ENCODE data around the gene TENM4.

Gene TENM4

DNA sequence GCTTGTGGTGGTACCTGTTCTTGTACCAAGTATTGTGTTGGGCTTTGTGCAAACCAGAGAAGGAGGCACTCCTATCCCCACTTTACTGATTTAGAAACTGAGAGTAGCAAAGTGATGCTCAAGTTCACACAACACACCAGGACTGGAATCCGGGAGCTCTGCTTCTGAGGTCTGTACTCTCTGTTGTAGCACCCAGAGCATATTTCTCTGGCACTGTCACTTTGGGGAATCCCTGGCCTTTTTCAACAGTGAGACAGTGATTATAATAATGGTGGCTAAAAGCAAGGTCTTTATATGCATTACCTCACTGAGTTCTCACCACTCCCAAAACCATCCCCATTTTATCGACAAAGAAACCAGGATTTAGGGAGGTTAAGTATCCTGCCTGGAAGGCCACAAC lies 362.4 kb downstream of the TENM4 start:
- TF ChIP-seq, protein P1, sequence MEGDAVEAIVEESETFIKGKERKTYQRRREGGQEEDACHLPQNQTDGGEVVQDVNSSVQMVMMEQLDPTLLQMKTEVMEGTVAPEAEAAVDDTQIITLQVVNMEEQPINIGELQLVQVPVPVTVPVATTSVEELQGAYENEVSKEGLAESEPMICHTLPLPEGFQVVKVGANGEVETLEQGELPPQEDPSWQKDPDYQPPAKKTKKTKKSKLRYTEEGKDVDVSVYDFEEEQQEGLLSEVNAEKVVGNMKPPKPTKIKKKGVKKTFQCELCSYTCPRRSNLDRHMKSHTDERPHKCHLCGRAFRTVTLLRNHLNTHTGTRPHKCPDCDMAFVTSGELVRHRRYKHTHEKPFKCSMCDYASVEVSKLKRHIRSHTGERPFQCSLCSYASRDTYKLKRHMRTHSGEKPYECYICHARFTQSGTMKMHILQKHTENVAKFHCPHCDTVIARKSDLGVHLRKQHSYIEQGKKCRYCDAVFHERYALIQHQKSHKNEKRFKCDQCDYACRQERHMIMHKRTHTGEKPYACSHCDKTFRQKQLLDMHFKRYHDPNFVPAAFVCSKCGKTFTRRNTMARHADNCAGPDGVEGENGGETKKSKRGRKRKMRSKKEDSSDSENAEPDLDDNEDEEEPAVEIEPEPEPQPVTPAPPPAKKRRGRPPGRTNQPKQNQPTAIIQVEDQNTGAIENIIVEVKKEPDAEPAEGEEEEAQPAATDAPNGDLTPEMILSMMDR (IDR thresholded peaks at IDR 0.05), result no peak
- no peak overlapping the region for H3K4me3 Mint-ChIP-seq
- H3K27me3 Mint-ChIP-seq (ENCODE audit: low read depth, poor library complexity), result peaks cover 4% of the 10 kb centered on the region
- peaks cover 81% of the 10 kb centered on the region for H3K4me1 Mint-ChIP-seq
- H3K9me3 Mint-ChIP-seq, result peaks cover 14% of the 10 kb centered on the region
- no peak for DNase-seq
- peaks cover 19% of the 10 kb centered on the region for H3K36me3 Mint-ChIP-seq (ENCODE audit: low read depth)
- peak overlapping the region; percentile 68 for H3K27ac Mint-ChIP-seq

DNA sequence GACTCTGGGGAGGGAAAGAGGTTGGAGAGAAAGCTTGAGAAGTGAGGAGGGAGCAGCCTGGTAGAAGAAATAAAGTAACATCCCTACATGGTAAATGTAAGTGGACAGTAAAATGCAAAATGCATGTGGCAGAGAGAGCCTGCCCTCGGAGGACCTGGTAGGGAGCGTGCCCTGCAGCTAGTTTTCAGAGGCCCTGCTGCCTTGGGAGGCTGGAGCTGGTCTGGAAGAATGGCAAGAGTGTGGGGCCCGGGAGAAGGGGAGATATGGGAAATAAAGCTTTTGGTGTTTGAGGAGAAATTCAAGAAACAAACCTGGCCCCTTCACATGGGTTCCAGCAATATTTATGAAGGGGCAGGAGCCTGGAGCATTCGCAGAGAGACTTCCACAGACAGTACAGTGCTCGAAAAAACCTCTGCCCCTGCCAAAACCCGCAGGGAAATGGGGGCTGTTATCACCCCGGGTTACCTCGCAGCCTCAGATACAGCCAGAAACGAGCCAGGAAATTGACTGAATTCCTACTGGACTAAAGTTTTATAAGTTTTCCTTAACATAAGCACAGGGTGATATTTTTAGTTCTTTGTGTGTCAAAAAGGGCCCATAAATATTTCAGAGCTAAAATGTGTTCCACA lies 363.0 kb downstream of the TENM4 start:
- TF ChIP-seq, protein P1 (IDR thresholded peaks at IDR 0.05), result no peak
- H3K27me3 Mint-ChIP-seq (ENCODE audit: low read depth, poor library complexity), result peaks cover 4% of the 10 kb centered on the region
- no peak overlapping the region for H3K4me3 Mint-ChIP-seq
- DNase-seq, result no peak
- H3K27ac Mint-ChIP-seq, result peak overlapping the region; percentile 68
- H3K4me1 Mint-ChIP-seq, result peaks cover 80% of the 10 kb centered on the region
- H3K9me3 Mint-ChIP-seq, result peaks cover 14% of the 10 kb centered on the region
- H3K36me3 Mint-ChIP-seq (ENCODE audit: low read depth), result peaks cover 19% of the 10 kb centered on the region

DNA sequence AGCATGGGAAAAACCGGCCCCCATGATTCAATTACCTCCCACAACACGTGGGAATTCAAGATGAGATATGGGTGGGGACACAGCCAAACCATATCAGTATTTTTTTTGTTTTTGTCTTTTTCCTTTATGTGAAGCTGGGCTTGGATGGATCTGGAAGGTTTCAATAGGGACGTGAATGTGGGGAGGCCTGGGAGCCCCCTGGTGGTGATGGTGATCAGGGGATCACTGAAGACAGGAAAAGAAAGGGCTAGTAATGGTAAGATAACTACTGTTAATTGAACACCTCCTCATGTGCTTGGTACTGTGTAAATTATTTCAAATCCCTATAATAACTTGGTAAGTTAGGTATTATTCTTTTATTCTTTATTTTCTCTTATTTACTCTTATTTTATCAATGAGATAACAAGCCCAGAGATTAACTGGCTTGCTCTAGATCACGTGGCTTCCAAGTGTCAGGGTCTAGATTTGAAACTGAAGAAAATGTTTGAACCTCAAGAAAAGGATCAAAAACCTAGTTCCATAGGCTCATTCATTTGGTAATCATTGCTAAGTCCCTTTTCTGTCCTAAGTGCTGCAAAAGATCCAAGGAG lies 364.2 kb downstream of the TENM4 start:
- peaks cover 4% of the 10 kb centered on the region for H3K27me3 Mint-ChIP-seq (ENCODE audit: low read depth, poor library complexity)
- peaks cover 14% of the 10 kb centered on the region for H3K9me3 Mint-ChIP-seq
- H3K27ac Mint-ChIP-seq, result no peak overlapping the region
- peaks cover 19% of the 10 kb centered on the region for H3K36me3 Mint-ChIP-seq (ENCODE audit: low read depth)
- peaks cover 72% of the 10 kb centered on the region for H3K4me1 Mint-ChIP-seq
- no peak for DNase-seq
- H3K4me3 Mint-ChIP-seq, result no peak overlapping the region
- TF ChIP-seq, protein P1 (IDR thresholded peaks at IDR 0.05), result peak; percentile 35

DNA sequence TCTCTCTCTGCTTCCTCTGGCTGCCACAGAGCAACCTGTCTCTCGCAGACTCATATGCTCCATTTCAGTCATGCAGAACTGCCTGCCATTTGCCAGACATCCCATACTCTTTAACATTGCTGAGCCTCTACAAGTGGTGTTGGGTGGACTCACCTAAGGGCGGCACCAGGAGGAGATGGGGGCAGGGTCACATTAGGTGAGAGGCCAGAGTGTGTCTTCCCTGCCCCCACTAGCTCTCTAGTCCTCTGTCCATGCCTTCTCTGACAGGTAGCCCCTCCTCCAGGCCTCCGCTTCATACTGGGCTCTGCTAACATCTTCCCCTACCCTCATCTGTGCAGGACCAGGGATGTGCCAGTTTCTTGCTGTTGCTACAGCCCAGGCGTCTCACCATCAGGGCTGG lies 366.3 kb downstream of the TENM4 start:
- H3K4me3 Mint-ChIP-seq, result no peak overlapping the region
- peaks cover 60% of the 10 kb centered on the region for H3K4me1 Mint-ChIP-seq
- TF ChIP-seq, protein P1 (IDR thresholded peaks at IDR 0.05), result no peak
- no peak for DNase-seq
- H3K9me3 Mint-ChIP-seq, result peaks cover 14% of the 10 kb centered on the region
- H3K27me3 Mint-ChIP-seq (ENCODE audit: low read depth, poor library complexity), result peaks cover 4% of the 10 kb centered on the region
- peaks cover 19% of the 10 kb centered on the region for H3K36me3 Mint-ChIP-seq (ENCODE audit: low read depth)
- peak overlapping the region; percentile 85 for H3K27ac Mint-ChIP-seq

DNA sequence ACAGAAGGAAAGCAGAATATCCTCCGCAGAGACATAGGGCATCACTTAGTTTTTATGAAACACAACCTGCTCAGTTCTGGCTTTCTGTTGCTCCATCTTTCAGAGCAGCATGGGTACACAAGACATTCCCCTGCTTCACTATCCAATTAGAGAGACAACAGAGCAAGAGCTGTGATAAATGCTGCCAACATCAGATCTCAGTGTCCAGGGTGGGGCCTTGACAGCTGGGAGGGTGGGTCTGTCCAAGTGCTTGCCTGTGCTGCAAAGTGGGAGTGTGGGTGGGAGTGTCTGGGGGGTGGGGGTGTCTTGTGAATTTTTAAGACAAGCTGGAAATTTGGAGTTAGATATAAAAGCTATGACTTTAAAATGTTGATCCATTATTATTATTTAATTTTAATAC lies 369.6 kb downstream of the TENM4 start:
- Mint-ChIP-seq H3K36me3 (ENCODE audit: low read depth) (peaks cover 20% of the 10 kb centered on the region), H3K27me3 (ENCODE audit: low read depth, poor library complexity) (peaks cover 4% of the 10 kb centered on the region), H3K4me3 (no peak overlapping the region), H3K27ac (no peak overlapping the region), H3K4me1 (peaks cover 66% of the 10 kb centered on the region), H3K9me3 (peaks cover 6% of the 10 kb centered on the region)
- TF ChIP-seq, protein P1 (IDR thresholded peaks at IDR 0.05), result no peak
- no peak for DNase-seq

DNA sequence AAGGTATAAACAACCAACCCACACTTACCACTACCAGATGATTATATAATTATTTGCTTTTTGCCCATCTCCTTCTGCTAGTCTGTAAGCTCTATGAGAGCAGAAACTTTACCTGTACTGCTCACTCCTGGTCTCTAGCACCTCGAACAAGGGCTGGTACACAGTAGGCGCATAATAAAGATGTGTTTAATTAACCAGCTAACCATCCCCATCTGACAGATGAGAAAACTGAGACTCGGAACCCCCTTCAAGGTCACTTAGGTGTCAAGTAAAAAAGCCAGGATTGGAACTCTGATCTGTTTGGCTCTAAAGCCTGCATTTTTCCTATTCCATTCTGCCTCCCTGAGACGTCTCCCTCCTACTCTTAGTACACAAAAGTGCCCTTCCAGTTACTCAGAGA lies 370.3 kb downstream of the TENM4 start:
- TF ChIP-seq, protein P1 (IDR thresholded peaks at IDR 0.05), result no peak
- Mint-ChIP-seq H3K4me1 (peaks cover 73% of the 10 kb centered on the region), H3K9me3 (no peaks in the 10 kb centered on the region), H3K27me3 (ENCODE audit: low read depth, poor library complexity) (no peaks in the 10 kb centered on the region), H3K4me3 (no peak overlapping the region), H3K27ac (no peak overlapping the region), H3K36me3 (ENCODE audit: low read depth) (peaks cover 14% of the 10 kb centered on the region)
- no peak for DNase-seq

All from nephron progenitor cell (in vitro differentiated cells).